HepG2 (cell line): ENCODE results near the gene C11orf16. TPM values are rescaled to one million over a fixed set of nuclear protein-coding genes. Genes with fewer than 3 reads are reported as not detected.

Experiments used
- ATAC-seq: fragments of 200-7000 bp; cut with Tn5 transposase; 3 replicates; pipeline ENCODE4 v1.9.1; 2020; ENCODE audit warnings: mild to moderate bottlenecking, moderate library complexity
- BruUV-seq: library from RNA; stranded (reverse); fragments of 400-500 nt; replicated peaks from 2 replicates; lab custom pipeline; 2021; lab: Mats Ljungman, UMichigan
- CTCF ChIA-PET: fragments of 300-600 bp; formaldehyde crosslinking; extraction: SDS; loops from one replicate; lab custom pipeline; 2021; ENCODE audit warnings: low total read pairs, inconsistent platforms, low intra/inter-chr PET ratio; lab: Yijun Ruan, JAX
- POLR2A ChIA-PET: fragments of 350-600 bp; sonication (Branson Sonifier 250); formaldehyde crosslinking; loops from one replicate; lab custom pipeline; 2020; ENCODE audit warnings: antibody characterized with exemption, inconsistent platforms; lab: Yijun Ruan, JAX
- DNase-seq: peaks from one replicate; pipeline ENCODE4 v3.0.0-alpha.2; 2015; ENCODE audit warnings: low spot score
- FAIRE-seq: peaks from 3 replicates; lab custom pipeline; 2011; peaks lifted over from hg19 to GRCh38; lab: Jason Lieb, UNC
- H2AFZ ChIP-seq: one replicate; pipeline ENCODE4 v1.6.1; 2011; ENCODE audit warnings: low read length, inconsistent platforms
- H3K27ac ChIP-seq: fragments of 300-600 bp; 3 replicates; pipeline ENCODE4 v1.8.0; 2011; ENCODE audit warnings: mixed run types, mild to moderate bottlenecking, mixed read lengths, low read length, inconsistent platforms; ENCODE audit not compliant: insufficient read depth; ENCODE audit errors: extremely low read length
- H3K27me3 ChIP-seq, 2 experiments: fragments of 200-600 bp in 1 of 2; 2 replicates in 1 of 2; 3 replicates in 1 of 2; pipeline versions ENCODE4 v1.6.0 to v1.8.0; 2011; ENCODE audit warnings: low read length in 2 of 2, mild to moderate bottlenecking in 2 of 2, moderate library complexity in 2 of 2, inconsistent platforms in 1 of 2; ENCODE audit not compliant: insufficient read depth in 2 of 2, control insufficient read depth in 1 of 2
- H3K36me3 ChIP-seq, 2 experiments: fragments of 200-600 bp in 1 of 2; replicated peaks in 1 of 2; 2 replicates in 1 of 2; 3 replicates in 1 of 2; pipeline versions ENCODE4 v1.5.1 to v1.8.0; 2011; ENCODE audit warnings: low read length in 2 of 2, inconsistent platforms in 1 of 2; ENCODE audit not compliant: insufficient read depth in 2 of 2, control insufficient read depth in 1 of 2
- H3K4me1 ChIP-seq: 2 replicates; pipeline ENCODE4 v1.5.1; 2012; ENCODE audit warnings: low read length, inconsistent platforms; ENCODE audit not compliant: insufficient read depth
- H3K4me2 ChIP-seq: 2 replicates; pipeline ENCODE4 v1.6.0; 2011; ENCODE audit warnings: low read depth, low read length, inconsistent platforms
- H3K4me3 ChIP-seq, 3 experiments: fragments of 200-600 bp in 1 of 3; sonication (generic), shearing (Covaris generic) in 1 of 3; replicated peaks in 1 of 3; 2 replicates each; pipeline ENCODE4 v1.5.1; 2011 to 2016; ENCODE audit warnings: low read length in 3 of 3, inconsistent platforms in 2 of 3, low read depth in 2 of 3, mild to moderate bottlenecking in 2 of 3, control low read depth in 1 of 3, mixed read lengths in 1 of 3; ENCODE audit not compliant: insufficient read depth in 1 of 3
- H3K79me2 ChIP-seq: one replicate; pipeline ENCODE4 v1.6.1; 2011; ENCODE audit warnings: low read length, inconsistent platforms; ENCODE audit not compliant: insufficient read depth
- H3K9ac ChIP-seq: 2 replicates; pipeline ENCODE4 v1.6.0; 2011; ENCODE audit warnings: mild to moderate bottlenecking, low read depth, low read length, inconsistent platforms; ENCODE audit not compliant: insufficient read depth
- H3K9me3 ChIP-seq: 2 replicates; pipeline ENCODE4 v1.5.1; 2012; ENCODE audit warnings: mild to moderate bottlenecking, low read length
- H4K20me1 ChIP-seq: 2 replicates; pipeline ENCODE4 v1.6.0; 2011; ENCODE audit warnings: inconsistent platforms, mild to moderate bottlenecking, low read length, moderate library complexity; ENCODE audit not compliant: insufficient read depth
- GATAD2A ChIP-seq: IDR thresholded peaks from 2 replicates; pipeline ENCODE4 v1.6.1; 2016
- PITX1 ChIP-seq: sonication (generic); formaldehyde crosslinking; IDR thresholded peaks from 2 replicates; pipeline ENCODE4 v1.5.1; 2020; ENCODE audit warnings: mild to moderate bottlenecking, missing genetic modification reagents
- SALL1 ChIP-seq: sonication (generic); formaldehyde crosslinking; IDR thresholded peaks from 2 replicates; pipeline ENCODE4 v1.8.0; 2022; ENCODE audit warnings: mild to moderate bottlenecking, missing genetic modification reagents
- XRCC5 ChIP-seq: fragments of 200-400 bp; formaldehyde crosslinking; optimal IDR thresholded peaks from 2 replicates; pipeline ENCODE3; 2017; ENCODE audit warnings: mild to moderate bottlenecking, low read length
- YEATS2 ChIP-seq: sonication (generic); formaldehyde crosslinking; IDR thresholded peaks from 2 replicates; pipeline ENCODE4 v1.4.0; 2020; ENCODE audit warnings: missing genetic modification reagents, borderline replicate concordance
- ZC3H4 ChIP-seq: sonication (generic); formaldehyde crosslinking; IDR thresholded peaks from 2 replicates; pipeline ENCODE4 v1.4.0; 2020; ENCODE audit warnings: missing genetic modification reagents, borderline replicate concordance
- ZNF562 ChIP-seq: sonication (generic); formaldehyde crosslinking; IDR thresholded peaks from 2 replicates; pipeline ENCODE4 v1.8.0; 2022; ENCODE audit warnings: missing genetic modification reagents, borderline replicate concordance
- ZNF670 ChIP-seq: sonication (generic); formaldehyde crosslinking; IDR thresholded peaks from 2 replicates; pipeline ENCODE4 v1.8.0; 2022; ENCODE audit warnings: mild to moderate bottlenecking, missing genetic modification reagents, borderline replicate concordance
- ZNF792 ChIP-seq: IDR thresholded peaks from 2 replicates; pipeline ENCODE4 v1.6.1; 2016
- ZNF878 ChIP-seq: sonication (generic); formaldehyde crosslinking; IDR thresholded peaks from 2 replicates; pipeline ENCODE4 v1.8.1; 2023; ENCODE audit warnings: mild to moderate bottlenecking, missing genetic modification reagents, moderate library complexity
- ZSCAN9 ChIP-seq: IDR thresholded peaks from 2 replicates; pipeline ENCODE4 v1.6.1; 2016; ENCODE audit warnings: borderline replicate concordance
- WGBS: methylation state at CpG from one replicate; pipeline ENCODE4 v1.1.6; 2017; ENCODE audit warnings: low lambda C conversion rate; 5-methylcytosine and 5-hydroxymethylcytosine counted together
- in situ Hi-C: cut with HindIII; loops from 2 replicates; pipeline ENCODE4 v1.10.0; 2017; ENCODE audit warnings: low pct_unique_long_range_greater_than_20kb; ENCODE audit not compliant: extremely low pct_ligation_motif_present
- intact Hi-C: fragments of 100-400 bp; cut with micrococcal nuclease; formaldehyde crosslinking; loops from one replicate; pipeline ENCODE4 v1.10.0; 2022; ENCODE audit not compliant: unreplicated experiment
- polyA plus RNA-seq, 8 experiments: library from polyadenylated mRNA; depleted of rRNA in 3 of 8; stranded (reverse) in 7 of 8; unstranded in 1 of 8; fragments of >200 nt; fragmentation: Illumina TruSeq in 4 of 8; extraction: Trizol in 4 of 8; gene quantifications; 2 replicates each; pipeline versions ENCODE4 v1.2.1 to v1.2.3, GENCODE V29; 2011 to 2016; ENCODE audit warnings: low read depth in 4 of 8, missing spikeins in 1 of 8, mixed read lengths in 1 of 8; ENCODE audit not compliant: insufficient read depth in 1 of 8
- total RNA-seq, 5 experiments: library from RNA; depleted of rRNA; stranded (reverse); fragments of >200 nt; fragmentation: Illumina TruSeq; extraction: Trizol; gene quantifications; 2 replicates each; pipeline ENCODE4 v1.2.3, GENCODE V29; 2016; ENCODE audit warnings: low read depth in 1 of 5
- TF ChIP-seq, protein P1 (sequence below): IDR thresholded peaks from 2 replicates; pipeline ENCODE4 v1.6.1; 2016

Gene C11orf16
- total and polyA plus RNA-seq, 2 of the 13 experiments (the other 11 are each of a cell fraction or from before 2014, with no cell fraction given), result not detected

DNA sequence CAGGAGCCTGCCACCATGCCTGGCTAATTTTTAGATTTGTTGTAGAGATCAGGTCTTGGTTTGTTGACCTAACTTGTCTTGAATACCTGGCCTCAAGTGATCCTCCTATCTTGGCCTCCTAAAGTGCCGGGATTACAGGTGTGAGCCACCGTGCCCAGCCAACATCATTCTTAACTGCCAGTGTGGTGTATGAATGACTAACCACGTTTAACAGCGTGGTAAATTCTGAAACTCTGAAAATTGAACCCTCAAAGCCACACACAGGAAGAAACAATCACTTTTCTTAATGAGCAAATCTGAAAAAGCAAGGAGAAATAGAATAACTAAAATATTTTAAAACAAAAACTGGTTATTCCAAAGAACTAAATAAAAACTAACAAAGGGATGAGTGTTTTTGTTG is 24.1 kb upstream of the C11orf16 start:
- TF ChIP-seq ZC3H4 (CRISPR knock-in tag) (no peak), YEATS2 (no peak), ZNF878 (CRISPR knock-in tag) (no peak), ZNF792 (CRISPR knock-in tag) (no peak), PITX1 (CRISPR knock-in tag) (no peak), ZNF562 (CRISPR knock-in tag) (no peak), ZSCAN9 (no peak)
- H2AFZ ChIP-seq, result no peak overlapping the region
- no peak overlapping the region for H3K4me3 ChIP-seq
- H3K9ac ChIP-seq, result no peak overlapping the region
- DNase-seq, result no peak
- H3K79me2 ChIP-seq, result peaks cover 5% of the 10 kb centered on the region
- POLR2A ChIA-PET, result no interaction called here
- no peaks in the 10 kb centered on the region for H3K27me3 ChIP-seq
- no peaks in the 10 kb centered on the region for H3K9me3 ChIP-seq
- no peak overlapping the region for H3K4me2 ChIP-seq
- H4K20me1 ChIP-seq, result no peaks in the 10 kb centered on the region
- CTCF ChIA-PET, result no interaction called here
- in situ Hi-C loops, result loop anchor here (5.0 to 25.0 kb wide), 2 partner anchors 35 to 270 kb away; partner anchors contain the start of genes RPL27A and TRIM66
- H3K4me1 ChIP-seq, result no peaks in the 10 kb centered on the region
- no peak overlapping the region for H3K27ac ChIP-seq
- peaks cover 0 to 20% of the 10 kb centered on the region in 2 experiments; a peak in 2 of 5 replicates for H3K36me3 ChIP-seq
- BruUV-seq, result no TSS peak
- no peak for ATAC-seq
- FAIRE-seq, result no peak
- 95% methylated on average over 4 of the region's 4 CpGs for whole genome bisulfite sequencing
- intact Hi-C loops, result no loop called here

DNA sequence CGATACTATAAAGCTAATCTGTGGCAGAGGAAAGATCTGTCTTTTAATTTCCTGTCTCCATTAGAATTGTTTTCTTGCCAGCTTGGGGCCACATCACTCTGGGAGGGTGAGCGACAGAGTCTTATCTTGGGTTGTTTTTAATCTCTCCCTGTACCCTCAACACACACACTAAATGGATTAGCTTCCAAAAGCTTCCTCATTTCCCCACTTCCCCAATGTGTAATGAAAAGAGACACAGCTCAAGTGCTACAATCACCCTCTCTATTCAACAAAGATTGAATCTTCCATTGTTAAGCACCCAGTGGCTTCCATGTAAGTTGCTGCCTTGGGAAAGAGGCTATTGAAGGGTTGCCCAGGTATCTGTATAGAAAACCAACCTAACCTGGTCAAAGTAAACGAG is 16.1 kb upstream of the C11orf16 start:
- intact Hi-C loops, result no loop called here
- Histone ChIP-seq H3K4me3 (no peak overlapping the region), H3K9ac (no peak overlapping the region), H4K20me1 (no peaks in the 10 kb centered on the region), H3K36me3 (peaks cover 10 to 18% of the 10 kb centered on the region in 2 experiments; a peak in 4 of 5 replicates), H3K27me3 (no peaks in the 10 kb centered on the region), H3K27ac (no peak overlapping the region), H3K4me2 (no peak overlapping the region), H3K9me3 (no peaks in the 10 kb centered on the region), H2AFZ (no peak overlapping the region), H3K79me2 (no peaks in the 10 kb centered on the region), H3K4me1 (no peaks in the 10 kb centered on the region)
- no TSS peak for BruUV-seq
- ChIA-PET CTCF (no interaction called here), POLR2A (interaction anchor here (0.5 kb wide), 1 partner anchor 9 kb away, joined by 3 read pairs; no protein-coding TSS in a partner anchor)
- WGBS, result 100% methylated on average over 3 of the region's 3 CpGs
- in situ Hi-C loops, result no loop called here
- ATAC-seq (no peak), FAIRE-seq (no peak), DNase-seq (no peak)
- TF ChIP-seq, protein P1, sequence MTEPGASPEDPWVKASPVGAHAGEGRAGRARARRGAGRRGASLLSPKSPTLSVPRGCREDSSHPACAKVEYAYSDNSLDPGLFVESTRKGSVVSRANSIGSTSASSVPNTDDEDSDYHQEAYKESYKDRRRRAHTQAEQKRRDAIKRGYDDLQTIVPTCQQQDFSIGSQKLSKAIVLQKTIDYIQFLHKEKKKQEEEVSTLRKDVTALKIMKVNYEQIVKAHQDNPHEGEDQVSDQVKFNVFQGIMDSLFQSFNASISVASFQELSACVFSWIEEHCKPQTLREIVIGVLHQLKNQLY (CRISPR knock-in tag), result no peak
- TF ChIP-seq XRCC5 (no peak), SALL1 (no peak), ZNF670 (CRISPR knock-in tag) (no peak), GATAD2A (no peak)
